Measurements from ENCODE around the gene CRTC2. TPM values are rescaled to one million over a fixed set of nuclear protein-coding genes. Genes with fewer than 3 reads are reported as not detected.

The CRTC2 gene
- total and polyA plus RNA-seq, 2 of the 4 experiments (the other 2 are of a cell fraction): 2.7 to 20.1 TPM

DNA sequence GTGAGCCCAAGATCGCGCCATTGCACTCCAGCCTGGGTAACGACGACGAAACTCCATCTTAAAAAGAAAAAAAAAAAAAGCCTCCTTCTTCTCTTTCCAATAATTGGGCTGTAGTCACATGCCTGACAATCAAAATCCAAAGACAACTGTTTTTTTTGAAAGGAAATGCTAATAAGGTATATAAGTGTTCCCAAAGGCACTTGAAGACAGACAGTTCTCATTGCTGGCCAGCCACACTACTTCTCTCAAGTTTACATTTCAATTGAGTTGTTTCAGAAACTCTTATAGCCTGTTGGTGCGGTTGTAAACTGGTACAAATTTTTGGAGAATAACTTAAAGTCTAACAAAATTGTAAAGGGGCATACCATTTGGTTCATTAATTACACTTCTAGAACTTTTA, 58.9 kb downstream of the CRTC2 start:
- H3K4me3 ChIP-seq (ENCODE audit: insufficient read depth, low read depth, low read length): no peak overlapping the region
- H3K36me3 ChIP-seq (ENCODE audit: control insufficient read depth, insufficient read depth, low read length): no peaks in the 10 kb centered on the region
- no peak overlapping the region for H4K5ac ChIP-seq (ENCODE audit: low read depth, low read length)
- H3K9me3 ChIP-seq (ENCODE audit: control insufficient read depth, insufficient read depth, low read length): no peaks in the 10 kb centered on the region
- WGBS, 2 experiments (ENCODE audit: extremely low coverage in 2 of 2, insufficient read length in 1 of 2): 96% methylated on average over 5 of the region's 6 CpGs; no CpG with 5 or more reads in 1 of the 2 experiments
- H3K9me1 ChIP-seq (ENCODE audit: insufficient read depth, low read length): 0 out of 2 replicates have a peak, but pooled peaks cover 3% of the 10 kb centered on the region
- H3K79me1 ChIP-seq (ENCODE audit: low read depth in 1 of 2, low read length in 2 of 2): peaks cover 28 to 69% of the 10 kb centered on the region in 2 experiments
- no peak overlapping the region for H3K4me2 ChIP-seq (ENCODE audit: low read depth, low read length)
- H2BK15ac ChIP-seq (ENCODE audit: low read depth, low read length): no peak overlapping the region
- peaks cover 2% of the 10 kb centered on the region; the same call in 1 of the 2 replicates for H3K4me1 ChIP-seq (ENCODE audit: control insufficient read depth, insufficient read depth, low read length)
- TF ChIP-seq MAFK (IDR thresholded peaks at IDR 0.05; ENCODE audit: low read depth, low read length) (no peak), CEBPB (IDR thresholded peaks at IDR 0.05; ENCODE audit: low read depth, low read length) (no peak), SMC3 (IDR thresholded peaks at IDR 0.05; ENCODE audit: low read depth, low read length) (no peak), RFX5 (IDR thresholded peaks at IDR 0.05; ENCODE audit: low read depth, low read length) (no peak), MXI1 (IDR thresholded peaks at IDR 0.05; ENCODE audit: borderline replicate concordance, low read depth, low read length) (no peak), RCOR1 (IDR thresholded peaks at IDR 0.05; ENCODE audit: insufficient replicate concordance, low read length) (no peak), RAD21 (IDR thresholded peaks at IDR 0.05; ENCODE audit: low read length) (no peak), ELK1 (IDR thresholded peaks at IDR 0.05; ENCODE audit: borderline replicate concordance, low read depth, low read length) (no peak), NFE2L2 (IDR thresholded peaks at IDR 0.05; ENCODE audit: low read depth, low read length) (no peak), BHLHE40 (IDR thresholded peaks at IDR 0.05; ENCODE audit: low read depth, low read length) (no peak)
- TF ChIP-seq, protein P1, sequence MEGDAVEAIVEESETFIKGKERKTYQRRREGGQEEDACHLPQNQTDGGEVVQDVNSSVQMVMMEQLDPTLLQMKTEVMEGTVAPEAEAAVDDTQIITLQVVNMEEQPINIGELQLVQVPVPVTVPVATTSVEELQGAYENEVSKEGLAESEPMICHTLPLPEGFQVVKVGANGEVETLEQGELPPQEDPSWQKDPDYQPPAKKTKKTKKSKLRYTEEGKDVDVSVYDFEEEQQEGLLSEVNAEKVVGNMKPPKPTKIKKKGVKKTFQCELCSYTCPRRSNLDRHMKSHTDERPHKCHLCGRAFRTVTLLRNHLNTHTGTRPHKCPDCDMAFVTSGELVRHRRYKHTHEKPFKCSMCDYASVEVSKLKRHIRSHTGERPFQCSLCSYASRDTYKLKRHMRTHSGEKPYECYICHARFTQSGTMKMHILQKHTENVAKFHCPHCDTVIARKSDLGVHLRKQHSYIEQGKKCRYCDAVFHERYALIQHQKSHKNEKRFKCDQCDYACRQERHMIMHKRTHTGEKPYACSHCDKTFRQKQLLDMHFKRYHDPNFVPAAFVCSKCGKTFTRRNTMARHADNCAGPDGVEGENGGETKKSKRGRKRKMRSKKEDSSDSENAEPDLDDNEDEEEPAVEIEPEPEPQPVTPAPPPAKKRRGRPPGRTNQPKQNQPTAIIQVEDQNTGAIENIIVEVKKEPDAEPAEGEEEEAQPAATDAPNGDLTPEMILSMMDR (conservative IDR thresholded peaks at IDR 0.05; ENCODE audit: low read depth, low read length): no peak
- no peak overlapping the region for H2AK9ac ChIP-seq (replicated peaks; ENCODE audit: low read depth, low read length, poor library complexity)
- H2BK5ac ChIP-seq (ENCODE audit: low read depth, low read length, poor library complexity, severe bottlenecking): no peak overlapping the region
- no peak overlapping the region for H2BK120ac ChIP-seq (ENCODE audit: low read depth, low read length)
- no peak overlapping the region for H2BK20ac ChIP-seq (ENCODE audit: low read depth, low read length)
- no peak overlapping the region for H4K91ac ChIP-seq (ENCODE audit: insufficient read depth, low read depth, low read length)
- no peak overlapping the region for H3K9ac ChIP-seq (ENCODE audit: low read depth, low read length)
- no TSS peak for BruUV-seq (replicated peaks)
- no peak overlapping the region for H3K56ac ChIP-seq (ENCODE audit: extremely low read depth, insufficient read depth, low read length)
- no peak for DNase-seq
- dilution Hi-C loops (cut with HindIII; ENCODE audit: low sequenced_read_pairs, unreplicated experiment) (no loop called here), intact Hi-C loops (cut with micrococcal nuclease) (no loop called here), in situ Hi-C loops (cut with MboI; ENCODE audit: low sequenced_read_pairs) (no loop called here)
- ATAC-seq (ENCODE audit: low read depth): no peak
- no peak overlapping the region for H3K27ac ChIP-seq (ENCODE audit: insufficient read depth, low read length)
- no peaks in the 10 kb centered on the region for H3K27me3 ChIP-seq (ENCODE audit: control insufficient read depth, insufficient read depth, low read length)
- no peak overlapping the region for H3K18ac ChIP-seq (ENCODE audit: low read depth, low read length)
- ChIA-PET CTCF (no interaction called here), POLR2A (ENCODE audit: unreplicated experiment) (no interaction called here)
- H2AFZ ChIP-seq (replicated peaks; ENCODE audit: low read length, poor library complexity): no peak overlapping the region
- H4K20me1 ChIP-seq (ENCODE audit: insufficient read depth, low read length): peaks cover 9% of the 10 kb centered on the region
- no peak overlapping the region for H3K14ac ChIP-seq (replicated peaks; ENCODE audit: low read depth, low read length)
- no peak overlapping the region for H2AK5ac ChIP-seq (ENCODE audit: low read depth, low read length)
- H4K8ac ChIP-seq (ENCODE audit: low read depth in 2 of 2, low read length in 2 of 2): no peak overlapping the region
- H3K4ac ChIP-seq (ENCODE audit: low read depth, low read length): no peak overlapping the region
- no peak overlapping the region for H3K23ac ChIP-seq (ENCODE audit: low read depth, low read length)

Measured in IMR-90 (cell line).